Measurements from ENCODE around the gene FITM2.
A peak's percentile ranks its signal among the peaks of the same experiment; 100 is the strongest.

- TF ChIP-seq POLR2A (IDR thresholded peaks at IDR 0.05; ENCODE audit: low read length) = no peak
- peak; percentile 39 for TF ChIP-seq GATA1 (IDR thresholded peaks at IDR 0.05; ENCODE audit: low read depth, low read length)
These were observed 28.8 kb downstream of the FITM2 start for GRCh38 chr20:44282192-44282591.

Measured in erythroblast (primary cell).